Measurements from ENCODE around the gene SLC8A3.

GRCh38 chr14:70168406-70168805 is 20.3 kb downstream of the SLC8A3 start:
- TF ChIP-seq CTCF (IDR thresholded peaks at IDR 0.05; ENCODE audit: poor library complexity) (no peak), EZH2 (IDR thresholded peaks at IDR 0.05; ENCODE audit: borderline replicate concordance) (no peak), EZH2phosphoT487 (IDR thresholded peaks at IDR 0.05; ENCODE audit: low read depth, severe bottlenecking, unreplicated experiment) (no peak)

Data from hepatocyte (in vitro differentiated cells).